ENCODE results near the gene CDKN2A.

Gene CDKN2A

GRCh38 chr9:22005702-22006606 is 11.8 kb upstream of the CDKN2A start:
- peak; percentile 75 for DNase-seq

DNA sequence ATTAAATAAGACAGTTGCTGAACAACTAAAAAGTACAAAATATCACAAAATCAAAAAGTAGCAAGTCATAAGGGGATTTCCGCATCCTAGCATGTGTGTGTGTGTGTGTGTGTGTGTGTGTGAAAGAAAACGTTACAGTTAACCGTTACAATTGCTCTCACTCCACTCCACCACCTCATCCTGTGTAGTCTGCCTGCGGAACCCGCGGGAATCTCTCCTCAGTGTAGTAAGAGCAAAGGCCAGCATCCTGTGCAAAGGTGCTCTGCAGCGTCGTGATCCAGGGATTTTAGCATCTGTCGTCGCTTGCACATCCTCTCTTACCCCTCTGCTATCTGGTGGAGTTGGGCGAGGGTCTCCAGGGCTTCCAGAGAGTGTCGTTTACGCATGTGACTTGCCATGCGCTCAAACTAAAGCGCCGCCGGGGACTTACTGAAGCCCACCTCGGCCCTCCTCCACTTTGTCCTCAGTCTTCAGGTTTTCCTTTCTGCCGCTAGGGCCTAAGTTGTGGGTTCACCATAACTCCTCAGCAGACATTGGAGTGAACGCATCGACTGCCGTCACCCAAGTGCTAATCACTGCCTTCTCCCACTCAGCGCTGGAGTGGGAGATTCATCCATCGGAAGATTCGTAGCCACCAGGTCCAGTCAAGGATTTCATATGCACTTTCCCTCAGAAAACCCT is 11.0 kb upstream of the CDKN2A start:
- peak; percentile 79 for DNase-seq

GRCh38 chr9:22002038-22002437 is 7.8 kb upstream of the CDKN2A start:
- no peak for DNase-seq

DNA sequence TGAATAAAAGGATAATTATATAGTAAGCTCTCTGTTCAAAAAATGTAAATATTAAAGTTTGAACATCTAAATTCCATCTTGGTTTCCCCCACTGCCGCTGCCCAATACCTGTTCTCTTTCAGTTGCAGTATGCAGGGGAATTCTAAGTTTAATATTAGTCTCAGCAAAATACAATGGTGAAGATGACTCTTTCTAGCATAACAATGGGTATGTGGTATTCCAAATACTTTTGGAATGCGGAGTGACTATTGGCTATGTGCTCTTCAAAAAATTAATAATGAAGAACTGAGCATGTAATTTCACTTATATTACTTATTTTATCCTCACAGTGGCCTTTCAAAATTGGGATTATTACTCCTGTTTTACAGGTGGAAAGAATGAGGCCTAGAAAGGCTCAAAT is 3.8 kb upstream of the CDKN2A start:
- no peak for DNase-seq

DNA sequence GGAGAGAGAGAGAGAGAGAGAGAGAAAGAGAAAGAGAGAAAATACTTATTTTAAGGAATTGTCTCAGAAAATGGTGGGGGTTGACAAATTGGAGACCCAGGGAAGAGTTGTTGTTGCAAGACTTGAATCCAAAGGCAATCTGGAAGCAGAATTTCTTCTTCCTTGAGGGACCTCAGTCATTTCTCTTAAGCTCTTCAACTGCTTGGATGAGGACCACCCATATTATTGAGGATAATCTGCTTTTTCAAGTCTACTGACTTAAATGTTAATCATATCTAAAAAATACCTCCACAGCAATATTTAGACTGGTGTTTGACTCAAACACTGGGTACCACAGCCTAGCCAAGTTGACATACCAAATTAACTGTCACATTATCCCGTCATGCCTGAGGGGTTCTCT is 3.3 kb upstream of the CDKN2A start:
- no peak for DNase-seq

GRCh38 chr9:21996858-21997257 is 2.7 kb upstream of the CDKN2A start:
- DNase-seq: no peak

- DNase-seq: no peak
These were observed 2.2 kb upstream of the CDKN2A start for GRCh38 chr9:21996438-21996837.

DNA sequence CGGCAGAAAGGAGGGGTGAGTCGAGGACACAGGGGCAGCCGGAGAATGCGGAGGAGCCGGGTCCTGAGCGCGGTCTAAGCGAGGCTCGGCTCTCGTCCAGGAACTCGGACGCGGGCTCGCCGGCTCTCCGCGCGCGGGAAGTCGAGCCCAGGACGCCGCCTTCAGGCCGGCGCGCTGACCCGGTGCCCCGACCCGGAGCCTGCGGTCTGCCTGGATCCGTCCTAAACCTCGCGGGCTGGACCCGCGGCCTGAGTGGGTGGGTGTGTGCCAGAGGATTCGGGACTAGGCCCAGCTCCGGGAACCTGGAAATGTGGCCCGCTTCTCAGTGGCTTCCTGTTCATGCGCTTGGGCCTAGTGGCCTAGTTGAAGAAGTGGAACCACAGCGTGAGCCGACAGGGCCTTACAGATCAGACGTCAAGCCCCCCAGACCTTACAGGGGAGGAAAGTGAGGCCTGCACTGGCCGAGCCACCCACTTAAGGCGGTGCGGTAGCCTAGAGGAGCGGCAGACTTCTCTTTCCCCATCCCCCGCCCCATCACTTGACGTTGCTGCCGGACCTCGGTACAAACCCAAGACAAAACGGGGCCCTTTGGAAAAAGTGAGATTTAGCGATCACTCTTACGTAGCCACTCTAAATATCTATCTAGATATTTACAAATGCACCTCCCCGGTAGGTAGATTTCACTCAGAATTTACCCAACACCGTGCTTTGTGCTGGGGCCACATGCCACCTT is 1.6 kb upstream of the CDKN2A start:
- peak; percentile 85 for DNase-seq

- DNase-seq: peak; percentile 88
These were observed 944 bp upstream of the CDKN2A start for GRCh38 chr9:21995006-21995665.

DNA sequence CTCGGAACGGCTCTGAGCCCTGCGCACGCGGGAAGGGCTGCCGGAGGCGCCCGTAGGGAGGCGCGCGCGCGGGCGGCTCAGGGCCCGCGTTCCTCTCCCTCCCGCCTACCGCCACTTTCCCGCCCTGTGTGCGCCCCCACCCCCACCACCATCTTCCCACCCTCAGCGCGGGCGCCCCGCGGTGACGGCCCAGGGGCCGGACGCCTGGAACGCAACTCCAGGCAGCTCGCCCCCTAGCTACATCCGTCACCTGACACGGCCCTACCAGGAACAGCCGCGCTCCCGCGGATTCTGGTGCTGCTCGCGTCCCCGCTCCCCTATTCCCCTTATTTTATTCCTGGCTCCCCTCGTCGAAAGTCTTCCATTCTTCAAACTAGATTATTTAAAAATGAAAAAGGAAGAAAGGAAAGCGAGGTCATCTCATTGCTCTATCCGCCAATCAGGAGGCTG is 389 bp upstream of the CDKN2A start, which contains the start of gene CDKN2B-AS1:
CDKN2B-AS1 (plus strand) TSS at position 236 of the 450 bp plus-strand sequence.
- no peak for DNase-seq

DNA sequence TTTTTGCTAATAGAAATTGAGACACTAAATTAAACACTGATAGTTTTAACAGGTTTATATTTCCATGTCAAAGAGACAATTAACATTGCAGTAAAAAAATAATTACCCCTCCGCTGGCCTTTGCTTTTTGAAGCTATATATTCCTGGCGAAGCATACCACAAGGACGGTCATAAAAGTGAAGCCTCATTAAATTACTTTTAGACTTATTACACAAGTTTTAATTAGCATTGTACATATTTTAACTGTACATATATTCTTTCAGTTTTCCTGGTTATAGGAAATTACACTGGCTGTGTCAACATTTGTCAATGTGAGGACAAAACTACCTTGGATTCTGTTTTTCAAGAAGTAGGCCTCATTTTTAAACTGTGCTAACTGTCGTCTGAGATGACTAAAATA is 1.2 kb downstream of the CDKN2A start:
- no peak for DNase-seq

- DNase-seq: no peak
These were observed 2.9 kb downstream of the CDKN2A start for GRCh38 chr9:21991072-21991959.

GRCh38 chr9:21989440-21990189 is 4.6 kb downstream of the CDKN2A start:
- DNase-seq: peak; percentile 53

GRCh38 chr9:21988056-21988990 is 5.9 kb downstream of the CDKN2A start:
- DNase-seq: no peak

- DNase-seq: no peak
These were observed 8.1 kb downstream of the CDKN2A start for GRCh38 chr9:21985964-21986667.

- no peak for DNase-seq
These were observed 10.1 kb downstream of the CDKN2A start for GRCh38 chr9:21984101-21984500.

GRCh38 chr9:21983561-21983935 is 10.6 kb downstream of the CDKN2A start:
- no peak for DNase-seq

- DNase-seq: no peak
These were observed 11.2 kb downstream of the CDKN2A start for GRCh38 chr9:21982861-21983560.
